CD8-positive, alpha-beta memory T cell (primary cell): ENCODE measurements around the gene MRPL54. TPM values are rescaled to one million over a fixed set of nuclear protein-coding genes. Genes with fewer than 3 reads are reported as not detected.

Source experiments
- CTCF ChIA-PET: fragments of 350-600 bp; sonication (Branson Sonifier 250); formaldehyde crosslinking; loops from one replicate; lab custom pipeline; 2021; ENCODE audit warnings: antibody characterized with exemption; lab: Charles Lee
- POLR2A ChIA-PET: fragments of 350-600 bp; sonication (Branson Sonifier 250); formaldehyde crosslinking; loops from one replicate; lab custom pipeline; 2021; ENCODE audit warnings: antibody characterized with exemption; lab: Charles Lee
- DNase-seq, 5 donors: peaks; one replicate each; pipeline versions ENCODE4 v3.0.0 to v3.0.0-alpha.2; 2020 to 2022; ENCODE audit warnings: mixed read lengths in 1 of 5
- H3K27ac ChIP-seq: one replicate; pipeline ENCODE4 v1.7.0; 2013; ENCODE audit warnings: low read depth, mild to moderate bottlenecking, low read length, moderate library complexity
- H3K27me3 ChIP-seq: 2 replicates; pipeline ENCODE4 v1.7.0; 2013; ENCODE audit warnings: low read length, mild to moderate bottlenecking; ENCODE audit not compliant: insufficient read depth, poor library complexity, severe bottlenecking
- H3K36me3 ChIP-seq: 2 replicates; pipeline ENCODE4 v1.7.0; 2013; ENCODE audit warnings: mild to moderate bottlenecking, low read length, moderate library complexity; ENCODE audit not compliant: insufficient read depth
- H3K4me1 ChIP-seq: 2 replicates; pipeline ENCODE4 v1.7.0; 2013; ENCODE audit warnings: mild to moderate bottlenecking, low read length, moderate library complexity; ENCODE audit not compliant: insufficient read depth
- H3K4me3 ChIP-seq: 2 replicates; pipeline ENCODE4 v1.7.0; 2013; ENCODE audit warnings: mild to moderate bottlenecking, low read length
- H3K9me3 ChIP-seq: 2 replicates; pipeline ENCODE4 v1.7.0; 2013; ENCODE audit warnings: mild to moderate bottlenecking, low read length
- H3K27ac Mint-ChIP-seq, 8 donors: one replicate each; pipeline ENCODE4 v1.8.0; 2020 to 2021; ENCODE audit warnings: mixed read lengths in 8 of 8, mild to moderate bottlenecking in 6 of 8, inconsistent platforms in 3 of 8, moderate library complexity in 3 of 8
- H3K27me3 Mint-ChIP-seq, 2 donors: one replicate each; pipeline ENCODE4 v1.8.0; 2020 to 2021; ENCODE audit warnings: mixed read lengths in 2 of 2, mild to moderate bottlenecking in 1 of 2, moderate library complexity in 1 of 2
- H3K36me3 Mint-ChIP-seq, 3 donors: one replicate each; pipeline ENCODE4 v1.8.0; 2020 to 2021; ENCODE audit warnings: mixed read lengths in 3 of 3, inconsistent platforms in 1 of 3, mild to moderate bottlenecking in 1 of 3
- H3K4me1 Mint-ChIP-seq, 3 donors: one replicate each; pipeline ENCODE4 v1.8.0; 2020 to 2021; ENCODE audit warnings: mixed read lengths in 3 of 3, inconsistent platforms in 1 of 3, mild to moderate bottlenecking in 1 of 3
- H3K4me3 Mint-ChIP-seq, 7 donors: one replicate each; pipeline ENCODE4 v1.8.0; 2020 to 2021; ENCODE audit warnings: mixed read lengths in 7 of 7, mild to moderate bottlenecking in 6 of 7, moderate library complexity in 4 of 7, inconsistent platforms in 2 of 7
- H3K9me3 Mint-ChIP-seq, 5 donors: one replicate each; pipeline ENCODE4 v1.8.0; 2020 to 2022; ENCODE audit warnings: mixed read lengths in 5 of 5, mild to moderate bottlenecking in 3 of 5, moderate library complexity in 2 of 5, inconsistent platforms in 1 of 5
- polyA plus RNA-seq: library from polyadenylated mRNA; unstranded; fragments of 300-500 nt; fragmentation: Illumina TruSeq; gene quantifications from one replicate; pipeline ENCODE4 v1.2.3, GENCODE V29; 2021
- total RNA-seq, 2 experiments: library from RNA; stranded (reverse); gene quantifications; one replicate each; pipeline ENCODE4 v1.2.3, GENCODE V29; 2021

The MRPL54 gene
- total and polyA plus RNA-seq, 3 experiments from 2014 or later: 85.0 to 113 (median 95.3) TPM

GRCh38 chr19:3778104-3778867 lies 15.8 kb downstream of the MRPL54 start:
- H3K27me3 ChIP-seq: no peaks in the 10 kb centered on the region
- no peak for DNase-seq
- ChIA-PET CTCF (interaction anchor here (1.0 kb wide), 1 partner anchor 16 kb away, joined by 3 read pairs; the partner anchor contains the start of gene MRPL54), POLR2A (interaction anchor here (1.0 kb wide), 1 partner anchor 18 kb away, joined by 3 read pairs; no protein-coding TSS in a partner anchor)
- H3K27ac ChIP-seq: no peak overlapping the region
- no peaks in the 10 kb centered on the region for H3K4me1 ChIP-seq
- peaks cover 15% of the 10 kb centered on the region for H3K9me3 ChIP-seq
- no peak overlapping the region for H3K4me3 ChIP-seq
- peaks cover 8 to 18% (median 16%) of the 10 kb centered on the region in 3 donors for H3K4me1 Mint-ChIP-seq
- H3K36me3 Mint-ChIP-seq: peaks cover 7 to 20% (median 16%) of the 10 kb centered on the region in 3 donors
- H3K9me3 Mint-ChIP-seq: peaks cover 10 to 20% (median 16%) of the 10 kb centered on the region in 5 donors
- H3K36me3 ChIP-seq: peaks cover 7% of the 10 kb centered on the region
- H3K27me3 Mint-ChIP-seq: no peaks in the 10 kb centered on the region
- no peak overlapping the region for H3K4me3 Mint-ChIP-seq
- H3K27ac Mint-ChIP-seq: peak overlapping the region in 1 of 8 donors; percentile 30

DNA sequence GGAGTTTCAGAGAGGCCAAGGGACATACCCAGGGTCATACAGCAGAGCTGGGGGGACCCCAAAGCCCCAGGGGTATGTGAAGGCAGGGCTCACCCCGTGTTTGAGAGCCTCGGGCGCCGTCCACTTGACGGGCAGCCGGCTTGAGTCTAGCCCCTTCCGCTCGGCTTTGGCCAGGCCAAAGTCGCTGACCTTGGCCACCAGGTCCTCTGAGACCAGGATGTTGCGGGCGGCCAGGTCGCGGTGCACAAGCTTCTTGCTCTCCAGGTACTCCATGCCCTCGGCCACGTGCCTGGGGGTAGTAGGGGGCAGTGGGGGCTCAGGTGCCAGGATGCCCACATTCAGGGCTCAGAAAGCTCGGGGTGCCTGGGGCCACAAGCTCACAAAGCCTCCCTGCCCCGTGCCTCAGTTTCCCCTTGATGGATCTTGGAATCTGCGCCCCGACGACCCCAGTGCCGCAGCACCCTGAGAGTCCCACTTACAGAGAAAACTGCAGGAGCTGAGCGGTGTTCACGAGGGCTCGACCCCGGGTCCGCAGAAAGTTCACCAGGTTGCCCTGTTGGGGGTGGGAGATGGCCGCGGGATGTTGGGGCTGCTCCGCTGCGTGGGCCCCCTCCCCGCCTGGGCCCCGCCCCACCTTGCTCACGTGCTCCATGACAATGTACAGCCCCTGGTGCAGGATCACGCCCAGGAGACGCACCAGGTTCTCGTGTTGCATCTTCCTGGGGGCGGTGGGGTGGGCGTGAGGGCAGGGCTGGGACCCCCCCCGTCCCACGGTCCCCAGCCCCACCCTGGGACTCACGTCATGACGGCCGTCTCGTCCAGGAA lies 16.6 kb downstream of the MRPL54 start:
- Histone ChIP-seq H3K4me1 (no peaks in the 10 kb centered on the region), H3K36me3 (peaks cover 7% of the 10 kb centered on the region), H3K27me3 (no peaks in the 10 kb centered on the region), H3K9me3 (peaks cover 15% of the 10 kb centered on the region), H3K4me3 (no peak overlapping the region), H3K27ac (no peak overlapping the region)
- no peak for DNase-seq
- Mint-ChIP-seq H3K9me3 (peaks cover 10 to 20% (median 16%) of the 10 kb centered on the region in 5 donors), H3K27ac (peak overlapping the region in 1 of 8 donors; percentile 30), H3K36me3 (peaks cover 7 to 20% (median 19%) of the 10 kb centered on the region in 3 donors), H3K27me3 (peaks cover 0 to 1% of the 10 kb centered on the region in 2 donors), H3K4me1 (peaks cover 11 to 19% (median 18%) of the 10 kb centered on the region in 3 donors), H3K4me3 (no peak overlapping the region)
- ChIA-PET CTCF (interaction anchor here (1.0 to 2.2 kb wide), 2 partner anchors 16 to 17 kb away, joined by 3 to 9 read pairs; partner anchors contain the start of gene MRPL54), POLR2A (interaction anchor here (1.1 kb wide), 1 partner anchor 16 kb away, joined by 4 read pairs; the partner anchor contains the start of gene MRPL54)

DNA sequence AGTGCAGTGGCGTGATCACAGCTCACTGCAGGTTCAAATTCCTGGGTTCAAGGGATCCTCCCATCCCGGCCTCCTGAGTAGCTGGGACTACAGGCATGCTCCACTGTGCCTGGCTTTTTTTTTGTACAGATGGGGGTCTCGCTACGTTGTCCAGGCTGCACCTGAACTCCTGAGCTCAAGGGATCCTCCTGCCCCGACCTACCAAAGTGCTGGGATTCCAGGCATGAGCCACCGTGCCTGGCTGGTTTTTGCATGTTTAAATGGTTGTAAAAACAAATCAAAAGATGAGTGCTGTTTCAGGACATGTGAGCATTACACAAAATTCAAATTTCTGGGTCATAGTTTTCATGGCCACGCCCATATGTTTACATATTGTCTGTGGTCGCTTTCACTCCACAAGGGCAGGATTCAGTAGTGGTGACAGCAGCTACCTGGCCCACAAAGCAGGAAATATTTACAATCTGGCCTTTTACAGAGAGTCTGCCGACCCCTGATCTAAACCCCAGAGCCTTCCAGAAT lies 18.4 kb downstream of the MRPL54 start:
- Histone ChIP-seq H3K9me3 (peaks cover 15% of the 10 kb centered on the region), H3K27me3 (no peaks in the 10 kb centered on the region), H3K36me3 (peaks cover 7% of the 10 kb centered on the region), H3K4me3 (no peak overlapping the region), H3K27ac (no peak overlapping the region), H3K4me1 (peaks cover 9% of the 10 kb centered on the region)
- DNase-seq: no peak
- peak overlapping the region in 1 of 7 donors; percentile 46 for H3K4me3 Mint-ChIP-seq
- peaks cover 23 to 28% (median 25%) of the 10 kb centered on the region in 3 donors for H3K4me1 Mint-ChIP-seq
- H3K27me3 Mint-ChIP-seq: peaks cover 0 to 1% of the 10 kb centered on the region in 2 donors
- peak overlapping the region in 6 of 8 donors; percentile 7 to 72 (median 58) for H3K27ac Mint-ChIP-seq
- CTCF ChIA-PET: interaction anchor here (1.0 to 2.2 kb wide), 4 partner anchors 17 to 42 kb away, joined by 3 to 9 read pairs (median 4); partner anchors contain the start of genes APBA3 and MRPL54
- H3K36me3 Mint-ChIP-seq: peaks cover 7 to 22% (median 20%) of the 10 kb centered on the region in 3 donors
- POLR2A ChIA-PET: interaction anchor here (1.1 kb wide), 1 partner anchor 19 kb away, joined by 6 read pairs; the partner anchor contains the start of gene MRPL54
- peaks cover 10 to 20% (median 16%) of the 10 kb centered on the region in 5 donors for H3K9me3 Mint-ChIP-seq

DNA sequence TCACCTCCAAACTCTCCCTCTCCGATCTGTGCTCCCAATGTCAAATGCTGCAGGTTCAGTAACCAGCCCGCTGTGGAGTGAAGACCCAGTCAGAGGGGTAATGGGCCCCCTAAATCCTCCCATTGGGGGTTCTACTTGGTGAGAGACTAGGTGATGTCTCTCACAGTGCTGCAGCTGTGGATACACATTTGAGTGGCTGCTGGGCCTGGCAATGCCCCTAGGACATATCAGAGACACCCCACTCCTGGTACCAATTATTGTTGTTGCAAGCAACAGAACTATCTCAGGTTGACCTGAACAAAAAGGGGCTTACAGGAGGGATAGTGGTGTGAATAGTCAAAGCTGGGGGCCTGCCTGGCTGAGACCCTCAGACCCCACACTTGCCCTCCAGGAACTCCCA lies 19.1 kb downstream of the MRPL54 start:
- Histone ChIP-seq H3K4me1 (peaks cover 10% of the 10 kb centered on the region), H3K9me3 (peaks cover 15% of the 10 kb centered on the region), H3K27ac (no peak overlapping the region), H3K36me3 (peaks cover 7% of the 10 kb centered on the region), H3K27me3 (no peaks in the 10 kb centered on the region), H3K4me3 (no peak overlapping the region)
- peaks cover 10 to 20% (median 16%) of the 10 kb centered on the region in 5 donors for H3K9me3 Mint-ChIP-seq
- DNase-seq: no peak
- H3K4me3 Mint-ChIP-seq: peak overlapping the region in 2 of 7 donors; percentile 28 to 59
- peaks cover 7 to 24% (median 20%) of the 10 kb centered on the region in 3 donors for H3K36me3 Mint-ChIP-seq
- peak overlapping the region in 4 of 8 donors; percentile 40 to 72 (median 62) for H3K27ac Mint-ChIP-seq
- POLR2A ChIA-PET: interaction anchor here (1.1 kb wide), 1 partner anchor 19 kb away, joined by 6 read pairs; the partner anchor contains the start of gene MRPL54
- H3K4me1 Mint-ChIP-seq: peaks cover 23 to 30% (median 25%) of the 10 kb centered on the region in 3 donors
- H3K27me3 Mint-ChIP-seq: peaks cover 0 to 1% of the 10 kb centered on the region in 2 donors
- CTCF ChIA-PET: interaction anchor here (1.3 to 1.9 kb wide), 2 partner anchors 16 to 41 kb away, joined by 3 to 4 read pairs; no protein-coding TSS in a partner anchor

DNA sequence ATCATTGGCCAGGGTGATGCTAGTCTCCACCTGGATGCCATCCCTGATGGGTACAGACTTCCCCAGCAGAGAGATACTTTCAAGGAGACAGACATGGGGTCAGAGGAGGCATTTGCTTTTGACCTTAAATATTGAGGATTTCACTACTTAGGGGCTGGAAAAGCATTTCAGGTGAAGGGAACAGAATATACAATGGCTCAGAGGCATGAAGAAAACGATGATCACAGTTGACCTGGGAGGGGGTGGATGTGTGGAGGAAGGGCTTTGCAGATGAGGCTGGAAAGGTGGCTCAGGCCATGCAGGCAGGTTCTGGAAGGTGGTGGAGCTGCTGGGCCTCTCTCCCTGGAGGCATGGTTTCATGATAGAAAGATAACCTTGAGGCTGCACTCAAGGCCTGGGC lies 19.8 kb downstream of the MRPL54 start:
- Histone ChIP-seq H3K27ac (no peak overlapping the region), H3K36me3 (peaks cover 7% of the 10 kb centered on the region), H3K4me3 (no peak overlapping the region), H3K27me3 (no peaks in the 10 kb centered on the region), H3K9me3 (peaks cover 15% of the 10 kb centered on the region), H3K4me1 (peaks cover 14% of the 10 kb centered on the region)
- no peak for DNase-seq
- CTCF ChIA-PET: interaction anchor here (1.1 to 3.4 kb wide), 3 partner anchors 30 to 85 kb away, joined by 3 to 15 read pairs (median 6); no protein-coding TSS in a partner anchor
- peak overlapping the region in 6 of 7 donors; percentile 18 to 73 (median 46) for H3K4me3 Mint-ChIP-seq
- H3K27me3 Mint-ChIP-seq: peaks cover 0 to 1% of the 10 kb centered on the region in 2 donors
- POLR2A ChIA-PET: no interaction called here
- H3K4me1 Mint-ChIP-seq: peaks cover 23 to 33% (median 29%) of the 10 kb centered on the region in 3 donors
- H3K9me3 Mint-ChIP-seq: peaks cover 10 to 20% (median 16%) of the 10 kb centered on the region in 5 donors
- peaks cover 6 to 24% (median 20%) of the 10 kb centered on the region in 3 donors for H3K36me3 Mint-ChIP-seq
- peak overlapping the region in 4 of 8 donors; percentile 61 to 83 (median 66) for H3K27ac Mint-ChIP-seq

DNA sequence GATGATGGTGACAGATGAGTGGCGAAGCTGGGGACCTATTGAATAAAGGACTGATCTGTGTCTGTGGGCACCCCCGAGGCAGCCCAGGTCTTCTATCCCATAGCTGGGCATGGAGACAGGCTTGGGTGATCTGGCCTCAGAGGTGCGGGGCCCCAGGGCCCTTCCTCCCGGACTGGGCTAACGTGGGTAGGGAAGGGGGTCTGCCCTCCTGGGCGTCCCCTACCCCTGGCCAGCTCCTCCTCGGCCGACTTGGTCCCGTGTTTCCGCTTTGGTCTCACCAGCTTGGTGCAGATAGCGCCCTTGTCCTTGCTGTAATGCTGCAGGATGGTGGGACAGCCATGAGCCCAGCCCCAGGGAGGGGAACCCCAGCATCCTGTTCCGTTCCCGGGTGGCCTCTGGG lies 20.4 kb downstream of the MRPL54 start:
- DNase-seq: no peak
- Mint-ChIP-seq H3K36me3 (peaks cover 6 to 24% (median 20%) of the 10 kb centered on the region in 3 donors), H3K27ac (peak overlapping the region in 1 of 8 donors; percentile 70), H3K9me3 (peaks cover 10 to 20% (median 16%) of the 10 kb centered on the region in 5 donors), H3K27me3 (peaks cover 0 to 1% of the 10 kb centered on the region in 2 donors), H3K4me1 (peaks cover 23 to 36% (median 31%) of the 10 kb centered on the region in 3 donors), H3K4me3 (peak overlapping the region in 2 of 7 donors; percentile 18 to 59)
- ChIA-PET POLR2A (no interaction called here), CTCF (interaction anchor here (0.6 to 3.4 kb wide), 7 partner anchors 20 to 102 kb away, joined by 3 to 15 read pairs (median 6); partner anchors contain the start of gene MRPL54)
- H3K4me1 ChIP-seq: peaks cover 14% of the 10 kb centered on the region
- no peaks in the 10 kb centered on the region for H3K27me3 ChIP-seq
- no peak overlapping the region for H3K4me3 ChIP-seq
- peaks cover 7% of the 10 kb centered on the region for H3K36me3 ChIP-seq
- no peak overlapping the region for H3K27ac ChIP-seq
- H3K9me3 ChIP-seq: peaks cover 15% of the 10 kb centered on the region
